Measurements from ENCODE around the gene ZMIZ1.

ZMIZ1 gene

DNA sequence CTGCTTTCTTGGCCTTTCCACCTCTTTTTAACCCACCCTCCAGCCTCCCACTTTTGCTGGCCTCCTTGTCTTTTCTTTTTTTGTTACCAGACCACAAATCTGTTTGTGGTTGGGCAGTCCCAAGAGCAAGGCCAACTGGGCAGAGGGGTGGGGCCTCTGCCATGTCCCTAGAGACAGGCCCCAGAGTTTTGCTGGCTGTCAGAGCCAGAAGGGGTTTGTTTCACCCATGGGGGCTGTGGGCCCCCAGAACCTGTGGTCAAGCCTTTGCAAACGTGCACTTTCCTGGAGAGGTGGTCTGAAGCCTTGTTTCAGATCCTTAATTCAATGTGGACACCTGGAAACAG lies 10.3 kb downstream of the ZMIZ1 start:
- DNase-seq (ENCODE audit: low read depth in 1 of 2, low spot score in 1 of 2) = no peak

DNA sequence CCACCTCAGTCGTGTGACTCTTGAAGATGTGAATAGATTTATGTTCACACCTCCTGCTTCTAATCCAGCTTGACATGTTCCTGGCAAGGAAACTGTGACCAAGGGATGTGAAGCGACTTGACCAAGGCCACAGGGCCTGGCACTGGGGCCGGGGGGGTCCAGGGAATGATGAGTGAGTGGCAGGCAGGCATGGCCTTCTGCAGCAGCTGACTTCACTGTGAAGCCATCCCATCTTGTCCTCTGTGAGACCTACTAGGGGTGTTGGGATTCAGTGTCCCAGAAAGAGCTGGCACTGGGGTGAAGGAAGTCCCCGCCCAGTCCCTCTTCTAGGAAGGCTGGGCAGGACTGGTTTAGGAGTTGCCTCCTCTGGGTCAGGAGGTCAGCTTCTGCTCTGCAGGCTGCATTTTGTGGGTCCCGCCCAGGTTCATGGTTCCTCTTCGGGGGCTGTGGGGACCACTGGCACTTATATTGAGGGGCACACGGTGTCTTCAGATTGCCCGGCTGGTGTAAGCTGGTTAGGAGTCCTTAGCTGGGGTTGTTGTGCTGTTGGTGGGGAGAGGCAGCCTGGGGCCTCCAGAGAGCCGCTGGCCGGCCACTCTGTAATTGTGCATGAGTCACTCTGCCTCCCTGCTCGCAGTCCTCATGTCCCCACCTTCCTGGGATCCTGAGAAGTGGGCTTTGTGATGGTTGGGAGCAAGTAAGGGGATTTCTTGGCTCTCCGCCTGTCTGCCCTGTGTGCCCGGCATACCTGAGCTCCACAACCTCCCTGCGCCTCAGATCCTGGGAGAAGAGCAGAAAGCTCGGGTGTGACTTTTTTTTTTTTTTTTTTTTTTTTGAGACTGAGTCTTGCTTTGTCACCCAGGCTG lies 11.0 kb downstream of the ZMIZ1 start:
- DNase-seq (ENCODE audit: low read depth in 1 of 2, low spot score in 1 of 2) = no peak

DNA sequence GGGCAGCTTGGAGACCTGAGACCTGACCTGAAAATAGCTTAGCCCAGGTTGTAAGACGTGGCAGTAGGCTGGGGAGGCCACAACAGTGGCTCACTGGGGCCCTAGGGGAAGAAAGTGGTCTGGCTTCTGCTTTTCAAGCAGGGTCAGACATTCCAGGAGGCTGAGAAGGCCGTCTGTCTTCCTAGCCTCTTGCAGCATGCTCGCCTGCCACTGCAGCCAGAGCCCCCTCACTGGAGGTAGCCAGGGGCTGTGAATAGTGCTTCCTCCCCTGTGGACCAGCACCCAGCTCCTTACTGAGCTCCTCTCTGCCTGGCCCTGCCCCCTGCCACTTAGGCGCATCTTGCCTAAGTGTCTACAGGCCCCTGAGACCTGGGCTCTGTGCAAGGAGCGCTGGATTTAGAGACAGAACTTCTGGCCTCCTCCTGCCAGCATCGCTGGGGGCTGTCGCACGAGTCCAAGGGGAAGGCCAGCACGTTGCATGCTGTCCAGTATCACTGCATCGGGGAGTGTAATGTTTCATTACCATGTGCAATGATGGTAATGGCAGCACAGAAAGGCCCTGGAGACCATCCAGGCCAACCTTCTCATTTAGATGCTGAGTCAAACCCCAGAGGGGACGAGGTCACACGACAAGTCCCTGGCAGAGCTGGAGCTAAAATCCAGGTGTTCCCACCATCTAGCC lies 12.7 kb downstream of the ZMIZ1 start:
- no peak for DNase-seq (ENCODE audit: low read depth in 1 of 2, low spot score in 1 of 2)

DNA sequence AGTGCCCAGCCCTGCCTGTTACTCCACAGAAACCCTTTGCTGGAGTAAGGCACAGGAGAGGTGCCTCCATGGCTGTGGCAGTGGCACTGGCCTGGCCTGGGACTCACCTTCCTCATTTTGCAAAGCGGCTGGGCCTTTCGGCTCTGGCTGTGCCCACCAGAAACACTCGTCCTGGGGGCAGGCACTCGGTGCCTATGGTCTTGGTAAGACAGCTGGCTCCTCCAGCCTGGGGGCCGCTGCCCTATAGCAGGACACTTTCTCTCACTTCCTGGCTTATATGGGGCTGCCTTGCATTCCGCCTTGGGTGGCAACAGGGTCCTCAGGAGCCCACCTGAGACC lies 13.2 kb downstream of the ZMIZ1 start:
- DNase-seq (ENCODE audit: low read depth in 1 of 2, low spot score in 1 of 2) = no peak

DNA sequence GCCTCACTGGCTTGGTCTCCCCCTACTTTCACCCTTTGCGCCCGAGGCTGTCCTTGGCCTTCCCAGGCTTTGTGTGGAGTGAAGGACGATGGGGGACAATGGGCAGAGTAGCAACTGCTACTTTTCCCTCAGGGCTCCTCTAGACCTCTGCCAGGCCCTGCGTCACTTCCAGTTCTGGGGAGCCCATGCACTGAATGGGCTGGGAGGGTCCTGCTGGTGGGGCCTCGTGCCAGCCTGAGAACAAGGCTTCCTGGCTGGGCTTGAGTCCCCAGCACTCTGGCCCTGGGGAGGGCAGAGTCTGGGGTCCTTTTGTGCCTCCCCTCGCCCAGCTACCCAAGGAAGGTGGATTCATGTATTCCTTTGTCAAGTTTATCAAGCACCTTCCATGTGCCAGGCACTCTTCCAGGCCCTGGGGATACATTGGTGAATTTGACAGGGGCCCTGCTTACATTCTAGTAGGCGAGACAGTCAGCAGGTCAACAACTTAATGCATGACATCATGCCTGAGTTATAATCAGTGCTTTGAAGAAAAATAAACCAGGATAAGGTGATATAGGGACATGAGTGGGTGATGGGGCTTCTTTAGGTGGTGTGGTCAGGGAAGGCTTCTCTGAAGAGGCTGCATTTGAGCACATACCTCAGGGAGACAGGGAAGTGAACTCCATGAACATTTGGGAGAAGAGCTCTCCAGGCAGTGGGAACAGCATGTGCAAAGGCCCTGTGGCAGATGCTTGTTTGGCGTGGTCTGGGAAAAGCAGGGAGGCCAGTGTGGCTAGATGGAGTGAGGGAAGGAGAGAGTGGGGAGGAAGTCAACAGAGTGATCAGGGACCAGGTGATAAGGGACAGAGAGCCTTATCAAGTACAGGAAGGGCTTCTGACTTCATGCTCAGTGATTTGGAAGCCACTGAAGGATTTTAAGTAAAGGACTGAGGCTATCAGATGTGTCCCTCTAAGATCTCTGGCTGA lies 14.1 kb downstream of the ZMIZ1 start:
- DNase-seq (ENCODE audit: low read depth in 1 of 2, low spot score in 1 of 2) = no peak

DNA sequence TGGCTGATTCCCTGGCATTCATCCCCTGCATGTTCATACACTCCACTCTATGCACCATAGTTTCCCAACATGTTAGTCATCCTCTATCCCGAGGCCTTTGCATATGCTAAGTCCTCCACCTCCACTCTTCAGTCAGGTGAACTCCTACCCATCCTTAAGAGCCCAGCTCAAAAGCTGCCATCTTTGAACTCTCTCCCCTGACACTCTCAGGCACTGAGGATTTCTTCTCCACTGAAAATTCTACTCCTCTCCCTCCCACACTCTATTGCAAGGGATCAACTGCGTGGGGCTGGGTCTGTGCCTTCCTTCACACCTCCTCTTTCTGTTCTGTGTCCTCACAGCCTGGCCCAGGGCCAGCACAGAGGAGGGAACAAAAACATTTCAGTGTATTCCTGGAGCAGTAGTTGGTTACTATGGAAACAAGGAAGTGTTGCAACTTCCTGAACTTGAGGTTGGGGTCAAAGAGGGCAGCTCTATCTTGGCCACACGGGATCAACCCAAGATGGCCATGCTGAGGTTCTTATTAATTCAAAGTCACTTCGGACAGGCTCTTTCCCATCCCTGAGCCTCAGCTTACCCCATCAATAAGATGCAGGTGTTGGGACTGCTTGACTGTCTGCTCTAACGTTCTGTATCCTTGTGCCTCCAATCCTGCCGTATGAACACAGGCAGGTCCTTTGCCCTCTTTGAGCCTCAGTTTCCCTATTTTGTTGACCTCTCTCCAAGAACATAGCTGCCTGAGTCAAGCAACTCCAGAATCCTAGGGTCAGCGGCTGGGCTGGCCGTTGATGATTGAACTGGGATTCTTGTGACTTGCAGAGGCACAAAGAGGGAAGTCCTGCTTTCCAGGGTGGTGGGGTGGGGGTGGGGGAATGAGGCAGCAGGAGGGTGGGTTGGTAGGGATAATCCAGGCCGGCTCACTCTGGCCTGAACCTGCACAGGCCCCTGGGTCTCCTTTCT lies 15.5 kb downstream of the ZMIZ1 start:
- DNase-seq (ENCODE audit: low read depth in 1 of 2, low spot score in 1 of 2) = no peak

DNA sequence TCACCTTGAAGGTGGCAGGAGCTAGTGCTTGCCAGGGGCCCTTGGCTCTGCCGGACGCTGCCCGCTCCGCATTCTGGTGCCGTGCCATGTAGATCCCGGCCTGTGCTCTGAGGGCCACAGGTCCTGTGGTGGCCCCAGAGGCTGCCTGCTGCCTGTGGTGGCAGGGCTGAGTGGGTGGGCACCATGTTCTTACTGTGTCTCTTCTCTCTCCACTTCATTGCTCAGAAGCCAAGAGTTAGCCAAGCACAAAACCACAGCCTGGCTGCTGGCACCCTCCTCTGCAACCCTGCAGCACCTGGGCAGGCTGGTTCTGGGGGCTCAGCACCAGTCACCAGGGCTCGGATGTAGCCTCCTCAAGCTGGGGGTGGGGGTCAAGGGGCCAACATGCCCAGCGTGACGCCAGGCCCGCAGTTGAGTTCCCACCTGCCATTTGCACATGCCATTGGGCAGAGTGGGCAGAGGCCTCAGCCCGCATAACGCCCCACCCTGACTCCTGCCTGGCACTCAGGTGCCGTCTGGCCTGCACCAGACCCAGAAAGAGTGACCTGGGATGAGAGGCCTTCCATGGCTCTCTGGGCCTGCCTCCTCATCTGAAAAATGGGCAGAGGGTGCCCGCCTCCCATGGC lies 16.3 kb downstream of the ZMIZ1 start:
- DNase-seq (ENCODE audit: low read depth in 1 of 2, low spot score in 1 of 2) = no peak

DNA sequence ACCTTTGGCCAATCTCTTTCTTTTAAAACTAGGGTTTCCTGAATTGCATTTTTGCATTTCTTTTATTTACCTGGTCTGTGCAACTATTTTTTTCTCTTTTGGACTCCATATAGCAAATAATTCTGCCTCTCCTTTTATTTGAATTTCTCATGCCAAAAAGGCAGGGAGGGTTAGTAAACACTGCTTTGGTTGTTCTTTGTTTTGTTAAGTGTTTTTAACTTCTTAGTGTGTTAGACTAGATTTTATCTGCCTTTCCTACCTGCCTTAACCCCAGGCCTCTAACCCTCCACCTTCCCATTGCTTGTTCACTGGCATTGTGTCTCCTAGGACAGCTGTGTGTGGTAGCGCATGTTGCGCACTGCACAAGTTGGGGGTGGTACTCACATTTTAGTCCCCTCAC lies 18.1 kb downstream of the ZMIZ1 start:
- DNase-seq (ENCODE audit: low read depth in 1 of 2, low spot score in 1 of 2) = no peak

DNA sequence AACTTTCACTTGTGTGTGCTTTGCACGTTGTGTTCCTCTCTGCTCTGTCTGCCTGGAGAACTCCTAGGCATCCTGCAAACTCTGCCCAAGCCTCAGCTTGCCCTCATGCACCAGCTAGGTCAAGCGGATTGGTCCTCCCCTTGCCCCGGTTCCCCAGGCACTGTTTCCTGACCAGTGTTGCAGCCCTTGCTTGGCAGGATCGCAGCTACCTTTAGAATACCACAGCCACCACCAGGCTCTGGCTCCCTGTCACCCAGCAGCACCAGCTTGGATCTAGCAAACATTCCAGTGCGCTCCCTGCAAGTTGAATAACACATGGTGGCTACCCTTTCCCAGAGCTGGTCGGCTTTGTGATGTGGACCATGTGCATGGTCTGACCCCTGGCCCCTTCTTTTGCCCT lies 19.0 kb downstream of the ZMIZ1 start:
- DNase-seq (ENCODE audit: low read depth in 1 of 2, low spot score in 1 of 2) = no peak

DNA sequence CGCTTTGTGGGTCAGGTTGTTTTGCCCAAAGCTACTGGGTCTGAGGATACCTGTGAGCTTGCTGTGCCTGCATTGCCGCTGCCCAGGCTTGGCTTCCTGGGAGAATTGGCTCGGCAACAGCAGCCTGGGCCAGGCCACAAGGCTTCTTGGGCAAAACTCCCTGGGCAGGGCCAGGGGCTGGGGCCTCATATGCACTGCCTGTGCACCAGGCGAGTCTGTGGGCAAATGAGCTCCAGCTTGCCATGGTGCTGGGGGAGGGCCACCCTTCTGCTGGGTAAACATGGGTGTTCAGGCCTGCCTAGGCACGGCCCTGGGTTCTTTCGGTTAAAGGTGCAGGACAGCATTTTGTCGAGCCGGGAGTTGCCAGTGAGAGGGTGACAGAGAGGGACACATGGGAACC lies 19.4 kb downstream of the ZMIZ1 start:
- DNase-seq (ENCODE audit: low read depth in 1 of 2, low spot score in 1 of 2) = no peak

DNA sequence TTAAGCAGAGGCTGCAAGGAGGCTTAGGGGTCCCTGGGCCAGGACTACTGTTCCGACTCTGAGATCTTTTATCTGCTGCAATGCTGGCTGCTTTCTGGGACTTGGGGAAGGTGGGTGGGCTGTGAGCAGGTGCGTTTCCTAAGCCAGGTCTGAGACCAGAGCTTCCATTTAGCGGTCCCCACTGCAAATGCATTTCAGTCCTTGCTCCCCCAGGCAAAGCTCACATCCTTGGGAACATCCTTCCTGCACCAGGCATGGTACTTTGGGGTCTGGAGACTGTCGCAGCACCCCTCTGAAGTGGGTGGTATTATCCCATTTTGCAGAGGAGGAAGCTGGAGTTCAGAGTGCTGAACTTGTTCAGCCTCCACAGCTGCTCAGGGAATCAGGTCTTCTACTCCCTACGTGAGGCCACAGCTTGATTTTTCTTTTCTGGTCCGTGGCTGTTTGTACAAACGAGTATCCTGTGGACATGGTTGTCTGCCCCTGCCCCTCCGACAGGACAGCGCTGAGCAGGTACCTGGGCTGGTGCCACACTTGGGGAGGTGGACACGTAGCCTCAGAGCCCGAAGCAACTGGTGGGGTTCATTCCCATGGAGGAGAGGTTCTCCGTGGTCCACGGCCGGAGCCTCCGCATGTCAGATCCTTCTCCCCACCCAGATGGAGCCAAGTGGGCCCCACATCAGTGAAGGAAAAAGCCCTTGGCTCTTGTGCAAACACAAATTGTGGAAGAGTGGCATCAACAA lies 20.0 kb downstream of the ZMIZ1 start:
- no peak for DNase-seq (ENCODE audit: low read depth in 1 of 2, low spot score in 1 of 2)

DNA sequence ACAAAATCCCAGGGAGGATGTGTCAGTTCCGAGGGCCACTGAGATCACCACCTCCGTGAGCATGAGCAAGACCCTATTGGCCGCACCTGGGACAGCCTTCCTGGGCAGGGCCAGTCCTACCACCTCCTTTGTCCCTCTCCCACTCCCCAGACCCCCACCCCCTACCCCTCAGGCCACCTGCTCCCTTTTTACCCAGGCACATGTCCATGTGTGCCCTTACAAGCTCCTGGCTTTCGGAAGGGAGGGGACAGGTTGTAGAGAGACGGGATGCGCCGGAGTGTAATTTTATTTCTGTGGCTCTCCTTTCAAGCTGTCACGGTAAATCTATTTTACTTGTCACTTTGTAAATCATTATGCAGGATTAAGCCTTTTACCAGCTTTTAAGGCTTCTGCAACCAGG lies 20.9 kb downstream of the ZMIZ1 start:
- DNase-seq (ENCODE audit: low read depth in 1 of 2, low spot score in 1 of 2) = no peak

DNA sequence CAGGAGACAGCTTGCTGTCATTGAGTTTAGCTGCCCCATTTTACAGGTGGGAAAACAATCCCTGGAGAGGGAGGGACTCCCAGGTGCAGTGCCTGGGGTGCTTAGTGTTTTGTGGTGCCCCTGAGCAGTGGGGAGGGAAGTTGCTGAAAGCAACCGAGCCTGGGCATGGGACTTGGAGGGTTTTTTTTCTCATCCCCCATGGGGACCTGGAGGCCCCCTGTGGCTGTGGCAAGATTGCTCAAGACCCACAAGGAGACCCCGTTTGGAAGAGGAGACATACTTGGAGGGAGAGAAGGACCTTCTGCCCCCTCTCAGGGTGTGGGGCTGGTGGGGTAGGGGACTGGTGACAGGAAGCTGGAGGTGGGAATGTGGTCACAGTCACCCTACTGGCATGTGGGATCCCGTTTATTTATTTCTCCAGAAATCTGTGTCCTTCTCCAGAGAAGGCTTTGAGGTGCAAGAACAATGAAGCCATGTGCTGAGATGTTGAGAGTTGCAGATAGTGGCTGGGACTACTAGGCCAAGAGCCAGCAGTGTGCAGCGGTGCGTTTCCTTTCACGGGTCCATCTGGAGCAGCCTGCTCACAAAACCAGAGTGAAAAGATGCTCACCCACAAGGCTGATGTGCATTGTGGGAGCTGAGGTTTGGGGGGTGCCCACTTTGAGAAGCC lies 21.5 kb downstream of the ZMIZ1 start:
- no peak for DNase-seq (ENCODE audit: low read depth in 1 of 2, low spot score in 1 of 2)

DNA sequence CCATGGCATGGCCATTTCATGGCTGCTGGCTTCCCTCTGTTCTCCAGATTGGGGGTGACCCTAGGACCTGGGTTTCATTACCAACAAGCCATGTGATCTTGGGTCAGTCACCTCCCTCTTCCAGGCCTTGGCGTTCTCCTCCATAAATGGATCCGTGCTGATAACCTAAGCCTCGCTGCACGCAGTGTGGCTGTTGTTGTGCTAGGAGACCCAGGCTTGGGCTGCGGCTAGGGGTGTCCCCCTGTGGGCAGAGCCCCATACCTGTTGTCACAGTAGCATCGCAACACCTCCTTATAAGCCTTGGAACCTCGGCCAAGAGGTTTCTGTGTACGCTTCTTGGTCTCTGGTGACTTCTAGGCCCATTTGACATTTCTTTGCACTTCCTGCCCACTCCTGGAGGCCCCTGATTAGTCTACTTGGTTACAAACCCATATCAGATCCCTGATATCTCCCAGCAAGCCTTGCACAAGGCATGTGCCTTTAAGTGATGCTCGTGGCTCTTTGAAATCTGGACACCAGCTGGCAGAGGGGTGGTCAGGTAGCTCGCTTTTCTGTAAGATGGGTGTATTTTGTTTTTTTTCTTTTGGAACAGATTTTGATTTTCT lies 23.6 kb downstream of the ZMIZ1 start:
- DNase-seq (ENCODE audit: low read depth in 1 of 2, low spot score in 1 of 2) = no peak

DNA sequence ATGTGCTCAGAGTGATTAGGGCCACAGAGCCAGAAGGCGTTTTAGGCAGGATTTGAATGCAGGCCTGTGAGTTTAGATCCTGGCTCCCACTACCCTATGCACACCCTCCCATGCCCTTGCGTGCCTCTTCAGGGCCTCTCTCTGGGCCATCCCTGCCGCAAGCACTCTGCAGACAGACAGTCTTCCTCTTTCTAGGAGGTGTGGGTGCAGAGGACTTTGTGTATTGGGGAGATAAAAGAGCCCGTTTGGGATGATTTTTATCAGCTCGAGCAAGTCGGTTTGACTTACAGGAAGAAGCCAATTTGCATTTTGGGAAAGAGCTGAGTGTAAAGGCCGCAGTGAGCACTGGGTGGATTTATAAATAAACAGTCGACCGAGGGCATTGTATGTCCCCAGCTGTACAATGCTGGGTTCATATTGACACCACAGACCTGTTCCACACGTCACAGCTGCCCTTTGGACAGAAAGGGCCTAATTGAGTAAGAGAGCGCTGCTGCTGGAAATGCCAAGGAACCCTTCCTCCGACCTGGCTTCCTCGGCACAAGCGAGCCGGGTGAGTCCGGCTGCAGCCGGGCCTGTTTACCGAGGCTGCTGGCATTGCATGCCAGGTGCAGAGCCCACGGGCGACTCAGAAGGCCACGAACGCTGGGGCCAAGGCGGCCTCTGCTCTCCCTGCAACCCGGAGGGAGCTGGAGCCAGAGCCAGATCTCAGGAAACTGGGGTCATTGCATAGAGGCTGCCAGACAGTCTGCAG lies 25.1 kb downstream of the ZMIZ1 start:
- DNase-seq (ENCODE audit: low read depth in 1 of 2, low spot score in 1 of 2) = no peak

DNA sequence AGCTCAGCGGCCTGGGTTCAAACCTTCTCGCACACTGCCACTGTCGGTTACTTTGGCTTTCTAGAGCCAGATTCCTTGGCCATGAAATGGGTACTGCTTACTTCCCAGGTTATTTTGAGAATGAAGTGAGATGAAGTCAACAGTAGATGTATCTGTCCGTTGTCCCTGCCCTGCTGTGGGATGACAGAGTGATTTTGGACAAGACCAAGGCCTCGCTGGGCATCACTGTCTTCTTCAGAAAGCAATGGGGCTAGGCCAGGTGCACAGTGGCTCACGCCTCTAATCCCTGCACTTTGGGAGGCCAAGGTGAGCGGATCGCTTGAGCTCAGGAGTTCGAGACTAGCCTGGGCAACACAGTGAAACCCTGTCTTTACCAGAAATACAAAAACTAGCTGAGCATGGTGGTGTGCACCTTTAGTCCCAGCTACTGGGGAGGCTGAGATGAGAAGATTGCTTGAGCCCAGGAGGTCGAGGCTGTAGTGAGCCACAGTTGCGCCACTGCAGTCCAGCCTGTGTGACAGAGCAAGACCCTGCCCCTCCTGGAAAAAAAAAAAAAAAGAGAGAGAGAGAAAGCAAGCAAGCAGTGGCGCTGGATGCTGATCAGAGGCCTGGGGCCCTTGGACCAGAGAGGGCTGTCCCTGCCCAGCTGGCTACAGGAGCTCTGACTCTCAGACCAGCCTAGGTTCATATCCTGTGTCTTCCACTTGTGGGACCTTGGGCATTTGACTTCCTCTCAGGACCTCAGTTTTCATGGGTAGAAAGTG lies 25.8 kb downstream of the ZMIZ1 start:
- no peak for DNase-seq (ENCODE audit: low read depth in 1 of 2, low spot score in 1 of 2)

DNA sequence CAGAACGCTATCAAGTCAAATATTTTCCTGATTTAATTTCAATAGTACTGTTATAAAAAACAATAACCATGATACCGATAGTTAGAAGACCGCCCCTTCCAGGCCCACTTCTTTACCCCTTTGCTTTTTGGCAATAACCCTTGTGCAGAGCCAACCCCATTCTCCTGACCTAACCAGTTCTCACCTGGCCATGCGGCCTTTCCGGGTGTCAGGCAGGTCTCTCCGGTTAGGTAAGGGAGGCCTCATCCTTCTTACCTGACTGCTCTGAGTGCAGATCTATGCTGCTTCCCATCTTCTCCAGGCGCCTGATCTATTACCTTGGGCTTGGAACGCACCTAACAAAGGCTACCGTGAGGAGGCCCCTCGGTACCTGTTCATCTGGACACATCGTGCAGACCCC lies 26.6 kb downstream of the ZMIZ1 start:
- DNase-seq (ENCODE audit: low read depth in 1 of 2, low spot score in 1 of 2) = no peak
